Activated CD8-positive, alpha-beta T cell treated with anti-CD3 and anti-CD28 coated beads for 36 hours (primary cell): Measurements from ENCODE around the gene ORAI2. TPM values are rescaled to one million over a fixed set of nuclear protein-coding genes. Genes with fewer than 3 reads are reported as not detected.

Experiments
- ATAC-seq: fragments of 200-7000 bp; cut with Tn5 transposase; one replicate; pipeline ENCODE4 v1.10.0; 2021; ENCODE audit warnings: mild to moderate bottlenecking, moderate library complexity
- CTCF ChIA-PET: fragments of 350-600 bp; sonication (Branson Sonifier 250); formaldehyde crosslinking; loops from one replicate; lab custom pipeline; 2021; ENCODE audit warnings: antibody characterized with exemption; lab: Charles Lee
- POLR2A ChIA-PET: fragments of 350-600 bp; sonication (Branson Sonifier 250); formaldehyde crosslinking; loops from one replicate; lab custom pipeline; 2021; ENCODE audit warnings: antibody characterized with exemption; lab: Charles Lee
- DNase-seq: peaks from one replicate; pipeline ENCODE4 v3.0.0-alpha.2; 2020
- H3K27ac Mint-ChIP-seq: one replicate; pipeline ENCODE4 v1.8.0; 2021; ENCODE audit warnings: mild to moderate bottlenecking, mixed read lengths
- H3K27me3 Mint-ChIP-seq: one replicate; pipeline ENCODE4 v1.8.0; 2021; ENCODE audit warnings: mixed read lengths
- H3K36me3 Mint-ChIP-seq: one replicate; pipeline ENCODE4 v1.8.0; 2021; ENCODE audit warnings: low read depth, mixed read lengths
- H3K4me1 Mint-ChIP-seq: one replicate; pipeline ENCODE4 v1.8.0; 2021; ENCODE audit warnings: low read depth, mixed read lengths
- H3K4me3 Mint-ChIP-seq: one replicate; pipeline ENCODE4 v1.8.0; 2021; ENCODE audit warnings: mild to moderate bottlenecking, moderate library complexity, mixed read lengths
- H3K9me3 Mint-ChIP-seq: one replicate; pipeline ENCODE4 v1.8.0; 2021; ENCODE audit warnings: mixed read lengths
- intact Hi-C: fragments of 100-400 bp; cut with micrococcal nuclease; formaldehyde crosslinking; loops from one replicate; pipeline ENCODE4 v1.10.0; 2022
- total RNA-seq, 2 experiments: library from RNA; stranded (reverse); gene quantifications; one replicate each; pipeline ENCODE4 v1.2.3, GENCODE V29; 2021
- TF ChIP-seq, protein P1 (sequence below): fragments of 200-600 bp; IDR thresholded peaks from one replicate; pipeline ENCODE4 v1.8.0; 2022; ENCODE audit warnings: antibody characterized with exemption, mild to moderate bottlenecking

ORAI2 gene
- total RNA-seq, 2 experiments from 2014 or later: 29.4 to 35.8 TPM

DNA sequence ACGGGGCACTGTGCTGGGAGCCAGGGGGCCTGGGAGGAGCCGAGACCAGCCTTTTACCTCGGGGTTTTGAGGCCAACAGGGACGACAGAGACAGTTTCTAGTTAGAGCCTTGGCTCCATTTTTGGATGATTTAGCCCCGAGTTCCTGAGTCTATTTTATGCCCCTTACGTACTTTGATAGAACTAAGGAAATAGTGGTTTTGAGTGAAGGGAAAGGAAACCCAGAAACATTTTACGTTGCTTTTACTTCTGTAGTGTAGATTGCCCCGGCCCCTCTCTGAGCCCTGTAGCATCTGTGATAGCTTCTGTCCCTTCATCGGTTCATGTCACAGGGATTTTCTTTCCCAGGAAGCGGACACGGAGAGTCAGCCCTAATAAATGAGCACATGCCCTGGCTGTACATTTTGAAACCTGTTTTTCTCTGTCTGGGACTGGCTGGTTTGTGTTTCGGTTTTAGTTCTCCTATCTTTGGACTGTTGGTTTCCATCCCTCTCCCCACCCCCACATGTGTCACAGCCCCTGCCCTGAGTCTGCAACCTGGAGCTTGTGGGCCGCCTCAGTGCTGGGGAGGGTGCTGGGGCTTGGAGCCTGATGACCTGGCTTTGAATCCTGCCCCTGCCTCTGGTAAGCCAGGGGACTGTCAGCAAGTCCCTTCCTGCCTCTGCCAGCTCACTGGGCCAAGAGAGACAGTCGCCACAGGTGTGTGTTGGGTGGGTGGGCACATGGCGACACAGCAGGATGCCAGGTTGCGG lies 6.9 kb upstream of the ORAI2 start:
- TF ChIP-seq, protein P1, sequence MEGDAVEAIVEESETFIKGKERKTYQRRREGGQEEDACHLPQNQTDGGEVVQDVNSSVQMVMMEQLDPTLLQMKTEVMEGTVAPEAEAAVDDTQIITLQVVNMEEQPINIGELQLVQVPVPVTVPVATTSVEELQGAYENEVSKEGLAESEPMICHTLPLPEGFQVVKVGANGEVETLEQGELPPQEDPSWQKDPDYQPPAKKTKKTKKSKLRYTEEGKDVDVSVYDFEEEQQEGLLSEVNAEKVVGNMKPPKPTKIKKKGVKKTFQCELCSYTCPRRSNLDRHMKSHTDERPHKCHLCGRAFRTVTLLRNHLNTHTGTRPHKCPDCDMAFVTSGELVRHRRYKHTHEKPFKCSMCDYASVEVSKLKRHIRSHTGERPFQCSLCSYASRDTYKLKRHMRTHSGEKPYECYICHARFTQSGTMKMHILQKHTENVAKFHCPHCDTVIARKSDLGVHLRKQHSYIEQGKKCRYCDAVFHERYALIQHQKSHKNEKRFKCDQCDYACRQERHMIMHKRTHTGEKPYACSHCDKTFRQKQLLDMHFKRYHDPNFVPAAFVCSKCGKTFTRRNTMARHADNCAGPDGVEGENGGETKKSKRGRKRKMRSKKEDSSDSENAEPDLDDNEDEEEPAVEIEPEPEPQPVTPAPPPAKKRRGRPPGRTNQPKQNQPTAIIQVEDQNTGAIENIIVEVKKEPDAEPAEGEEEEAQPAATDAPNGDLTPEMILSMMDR: no peak
- POLR2A ChIA-PET: interaction anchor here (0.6 to 12.1 kb wide), 7 partner anchors 8 to 39 kb away, joined by 3 to 147 read pairs (median 4); partner anchors contain the start of gene PRKRIP1
- CTCF ChIA-PET: interaction anchor here (1.2 to 7.1 kb wide), 4 partner anchors 10 to 30 kb away, joined by 3 to 38 read pairs (median 16); partner anchors contain the start of gene PRKRIP1
- H3K27me3 Mint-ChIP-seq: no peaks in the 10 kb centered on the region
- peak overlapping the region; percentile 75 for H3K4me3 Mint-ChIP-seq
- intact Hi-C loops: no loop called here
- peak overlapping the region; percentile 98 for H3K27ac Mint-ChIP-seq
- ATAC-seq (peak; percentile 77), DNase-seq (peak; percentile 92)
- peaks cover 69% of the 10 kb centered on the region for H3K4me1 Mint-ChIP-seq
- peaks cover 32% of the 10 kb centered on the region for H3K36me3 Mint-ChIP-seq
- no peaks in the 10 kb centered on the region for H3K9me3 Mint-ChIP-seq

DNA sequence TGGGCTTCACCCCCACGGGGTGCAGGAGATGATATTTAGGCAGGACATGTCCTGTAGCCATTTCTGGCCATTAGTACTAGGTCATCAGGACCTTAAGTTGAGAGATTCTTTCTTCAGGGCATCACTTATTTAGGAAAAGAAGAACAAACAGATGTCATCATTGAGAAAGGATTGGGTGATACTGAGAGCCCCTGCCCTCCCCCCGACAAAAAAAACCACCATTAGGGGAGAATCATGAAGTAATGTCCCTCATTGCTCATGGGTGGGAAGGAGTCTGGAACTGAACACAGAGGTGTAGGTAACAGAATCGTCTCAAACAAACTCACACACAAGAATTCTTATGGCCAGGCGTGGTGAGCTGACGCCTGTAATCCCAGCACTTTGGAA lies 6.4 kb upstream of the ORAI2 start:
- CTCF ChIA-PET: interaction anchor here (3.4 to 7.1 kb wide), 3 partner anchors 10 to 22 kb away, joined by 15 to 38 read pairs (median 18); no protein-coding TSS in a partner anchor
- intact Hi-C loops: no loop called here
- Mint-ChIP-seq H3K4me1 (peaks cover 71% of the 10 kb centered on the region), H3K36me3 (peaks cover 34% of the 10 kb centered on the region), H3K9me3 (no peaks in the 10 kb centered on the region), H3K27me3 (no peaks in the 10 kb centered on the region), H3K27ac (peak overlapping the region; percentile 98), H3K4me3 (peak overlapping the region; percentile 75)
- ATAC-seq: no peak
- TF ChIP-seq, protein P1: no peak
- POLR2A ChIA-PET: interaction anchor here (0.6 to 12.1 kb wide), 3 partner anchors 12 to 30 kb away, joined by 3 to 147 read pairs (median 24); partner anchors contain the start of gene PRKRIP1
- DNase-seq: no peak

DNA sequence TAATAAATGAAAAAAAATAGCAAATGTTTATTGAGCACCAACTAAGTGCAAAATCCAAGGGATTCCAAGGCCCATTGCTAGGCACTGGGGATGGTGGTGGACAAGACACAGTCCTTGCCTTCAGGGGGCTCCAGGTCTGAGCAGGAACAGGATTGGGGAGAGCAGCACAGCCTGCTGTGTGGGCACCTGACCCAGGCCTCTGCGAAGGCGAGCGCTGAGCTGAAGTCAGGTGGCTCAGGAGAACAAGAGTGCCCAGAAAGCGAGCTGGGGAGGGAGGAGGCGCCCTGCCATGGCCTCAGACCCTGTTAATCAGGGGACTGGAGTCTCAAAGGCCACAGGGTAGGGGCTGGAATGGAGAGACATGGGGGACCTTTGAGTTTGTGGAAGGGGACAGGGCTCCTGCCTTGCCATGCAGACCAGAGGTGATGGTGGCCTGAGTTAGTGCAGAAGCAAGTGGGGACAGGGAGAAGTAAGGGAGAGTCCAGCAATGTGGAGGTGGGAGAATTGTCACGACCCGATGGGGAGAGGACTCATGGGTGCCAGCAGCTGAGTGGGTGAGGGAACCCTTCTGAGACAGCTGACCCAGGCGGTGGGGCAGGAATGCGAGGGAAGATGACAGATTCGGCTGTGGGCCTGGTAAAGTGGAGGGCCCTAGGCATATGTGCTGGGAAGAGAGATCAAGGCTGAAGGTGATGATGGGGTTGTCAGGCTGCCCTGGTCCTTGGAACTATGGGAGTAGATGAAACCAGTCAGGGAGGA lies 4.1 kb upstream of the ORAI2 start:
- no peak overlapping the region for H3K4me3 Mint-ChIP-seq
- TF ChIP-seq, protein P1: no peak
- intact Hi-C loops: no loop called here
- no peaks in the 10 kb centered on the region for H3K9me3 Mint-ChIP-seq
- peaks cover 71% of the 10 kb centered on the region for H3K4me1 Mint-ChIP-seq
- ATAC-seq: no peak
- CTCF ChIA-PET: no interaction called here
- POLR2A ChIA-PET: interaction anchor here (1.4 to 12.1 kb wide), 2 partner anchors 15 to 32 kb away, joined by 3 to 147 read pairs; no protein-coding TSS in a partner anchor
- H3K27ac Mint-ChIP-seq: peak overlapping the region; percentile 81
- DNase-seq: no peak
- H3K27me3 Mint-ChIP-seq: no peaks in the 10 kb centered on the region
- peaks cover 31% of the 10 kb centered on the region for H3K36me3 Mint-ChIP-seq

DNA sequence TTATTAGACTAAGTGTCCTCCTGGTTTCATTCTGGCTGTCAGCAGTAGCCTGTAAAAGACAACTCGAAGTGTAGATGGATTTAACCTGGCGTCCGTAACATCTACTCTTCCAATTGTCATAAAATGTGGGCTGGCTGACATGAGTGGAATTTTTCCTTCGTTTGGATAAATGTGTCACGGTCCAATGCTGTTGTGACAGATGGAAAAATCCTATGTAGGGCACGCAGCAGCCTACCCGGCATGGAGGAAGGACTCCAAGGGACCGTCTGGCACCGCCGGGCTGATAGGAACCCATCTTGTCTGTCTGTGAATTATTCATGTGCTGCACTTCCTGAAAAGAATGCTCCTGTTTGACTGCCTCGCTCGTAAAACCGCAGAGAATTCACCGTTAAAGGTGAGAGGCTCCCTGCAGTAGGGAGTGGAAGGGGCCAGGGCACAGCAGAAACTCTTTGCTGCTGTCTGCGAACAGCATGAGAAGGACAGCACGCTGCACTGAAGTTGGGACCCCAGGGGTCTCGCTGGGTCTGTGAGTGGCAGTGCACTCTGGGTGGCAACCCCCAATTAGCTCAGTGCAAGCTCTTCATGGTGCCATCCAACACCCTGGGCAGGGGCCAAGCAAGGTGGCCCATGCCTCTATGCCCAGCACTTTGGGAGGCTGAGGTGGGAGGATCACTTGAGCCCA lies 1.6 kb upstream of the ORAI2 start:
- ChIA-PET POLR2A (interaction anchor here (0.6 to 12.1 kb wide), 5 partner anchors 8 to 38 kb away, joined by 3 to 147 read pairs (median 4); partner anchors contain the start of gene PRKRIP1), CTCF (interaction anchor here (1.3 to 1.7 kb wide), 2 partner anchors 19 to 27 kb away, joined by 5 to 8 read pairs; no protein-coding TSS in a partner anchor)
- H3K27ac Mint-ChIP-seq: peak overlapping the region; percentile 95
- peaks cover 52% of the 10 kb centered on the region for H3K4me1 Mint-ChIP-seq
- TF ChIP-seq, protein P1: no peak
- intact Hi-C loops: no loop called here
- peak overlapping the region; percentile 70 for H3K4me3 Mint-ChIP-seq
- H3K9me3 Mint-ChIP-seq: no peaks in the 10 kb centered on the region
- DNase-seq: peak; percentile 66
- H3K27me3 Mint-ChIP-seq: no peaks in the 10 kb centered on the region
- H3K36me3 Mint-ChIP-seq: peaks cover 15% of the 10 kb centered on the region
- ATAC-seq: peak; percentile 50
